IMR-90 (cell line): ENCODE data around the gene SFSWAP. TPM values are rescaled to one million over a fixed set of nuclear protein-coding genes. Genes with fewer than 3 reads are reported as not detected.
"Not testable (repeated sequence)": the region's sequence is repeated elsewhere in the genome, so short reads cannot be mapped to it uniquely, and the experiment has no call there.

Experiments used
- ATAC-seq: fragments of 200-7000 bp; cut with Tn5 transposase; 2 replicates; pipeline ENCODE4 v1.9.1; 2020; ENCODE audit warnings: low read depth, mild to moderate bottlenecking, moderate library complexity
- BruUV-seq: library from RNA; stranded (reverse); fragments of 400-500 nt; replicated peaks from 2 replicates; lab custom pipeline; 2021; lab: Mats Ljungman, UMichigan
- CTCF ChIA-PET: fragments of 300-600 bp; formaldehyde crosslinking; extraction: SDS; loops from one replicate; lab custom pipeline; 2021; ENCODE audit warnings: antibody characterized with exemption; lab: Yijun Ruan, JAX
- POLR2A ChIA-PET: fragments of 300-600 bp; sonication (Branson Sonifier 250); formaldehyde crosslinking; loops from one replicate; lab custom pipeline; 2022; ENCODE audit warnings: antibody characterized with exemption; ENCODE audit not compliant: unreplicated experiment; lab: Charles Lee
- DNase-seq: peaks from one replicate; pipeline ENCODE4 v3.0.0; 2013
- H2AFZ ChIP-seq: replicated peaks from 2 replicates; pipeline ENCODE3; 2013; ENCODE audit warnings: low read length, mild to moderate bottlenecking; ENCODE audit not compliant: poor library complexity
- H2AK5ac ChIP-seq: 2 replicates; pipeline ENCODE4 v1.6.1; 2013; ENCODE audit warnings: low read depth, low read length, inconsistent platforms
- H2AK9ac ChIP-seq: replicated peaks from 2 replicates; pipeline ENCODE3; 2013; ENCODE audit warnings: mild to moderate bottlenecking, low read depth, low read length, moderate library complexity; ENCODE audit not compliant: poor library complexity
- H2BK120ac ChIP-seq: 2 replicates; pipeline ENCODE4 v1.6.1; 2013; ENCODE audit warnings: low read depth, low read length, inconsistent platforms
- H2BK15ac ChIP-seq: 3 replicates; pipeline ENCODE4 v1.6.1; 2013; ENCODE audit warnings: low read depth, low read length, inconsistent platforms
- H2BK20ac ChIP-seq: 2 replicates; pipeline ENCODE4 v1.6.1; 2013; ENCODE audit warnings: low read depth, mild to moderate bottlenecking, inconsistent platforms, low read length, moderate library complexity
- H2BK5ac ChIP-seq: 2 replicates; pipeline ENCODE4 v1.6.1; 2013; ENCODE audit warnings: mild to moderate bottlenecking, low read depth, low read length, inconsistent platforms; ENCODE audit not compliant: poor library complexity, severe bottlenecking
- H3K14ac ChIP-seq: replicated peaks from 2 replicates; pipeline ENCODE4 v1.6.1; 2013; ENCODE audit warnings: low read depth, low read length, inconsistent platforms
- H3K18ac ChIP-seq: 2 replicates; pipeline ENCODE4 v1.6.1; 2013; ENCODE audit warnings: low read depth, low read length, control low read depth
- H3K23ac ChIP-seq: 2 replicates; pipeline ENCODE4 v1.6.1; 2013; ENCODE audit warnings: low read depth, low read length, inconsistent platforms
- H3K27ac ChIP-seq: 2 replicates; pipeline ENCODE4 v1.5.1; 2013; ENCODE audit warnings: mild to moderate bottlenecking, control low read depth, low read length; ENCODE audit not compliant: insufficient read depth
- H3K27me3 ChIP-seq: 2 replicates; pipeline ENCODE4 v1.6.1; 2013; ENCODE audit warnings: low read length; ENCODE audit not compliant: control insufficient read depth, insufficient read depth
- H3K36me3 ChIP-seq: 2 replicates; pipeline ENCODE4 v1.6.1; 2013; ENCODE audit warnings: low read length, mixed read lengths; ENCODE audit not compliant: control insufficient read depth, insufficient read depth
- H3K4ac ChIP-seq: 2 replicates; pipeline ENCODE4 v1.6.1; 2013; ENCODE audit warnings: low read depth, low read length, inconsistent platforms
- H3K4me1 ChIP-seq: 2 replicates; pipeline ENCODE4 v1.6.1; 2013; ENCODE audit warnings: low read length, mixed read lengths; ENCODE audit not compliant: control insufficient read depth, insufficient read depth
- H3K4me2 ChIP-seq: 2 replicates; pipeline ENCODE4 v1.6.1; 2013; ENCODE audit warnings: low read depth, mild to moderate bottlenecking, control low read depth, low read length, moderate library complexity
- H3K4me3 ChIP-seq: 2 replicates; pipeline ENCODE4 v1.5.1; 2013; ENCODE audit warnings: low read depth, mild to moderate bottlenecking, control low read depth, low read length, moderate library complexity; ENCODE audit not compliant: insufficient read depth
- H3K56ac ChIP-seq: 2 replicates; pipeline ENCODE4 v1.6.1; 2013; ENCODE audit warnings: low read length, inconsistent platforms; ENCODE audit not compliant: insufficient read depth; ENCODE audit errors: extremely low read depth
- H3K79me1 ChIP-seq, 2 experiments: 2 replicates each; pipeline ENCODE4 v1.6.1; 2013; ENCODE audit warnings: low read length in 2 of 2, inconsistent platforms in 1 of 2, low read depth in 1 of 2
- H3K9ac ChIP-seq: 2 replicates; pipeline ENCODE4 v1.6.1; 2013; ENCODE audit warnings: low read depth, low read length, control low read depth
- H3K9me1 ChIP-seq: 2 replicates; pipeline ENCODE4 v1.6.1; 2013; ENCODE audit warnings: low read length, inconsistent platforms; ENCODE audit not compliant: insufficient read depth
- H3K9me3 ChIP-seq: 2 replicates; pipeline ENCODE4 v1.6.1; 2013; ENCODE audit warnings: low read length; ENCODE audit not compliant: control insufficient read depth, insufficient read depth
- H4K20me1 ChIP-seq: 2 replicates; pipeline ENCODE4 v1.6.1; 2013; ENCODE audit warnings: low read length, inconsistent platforms; ENCODE audit not compliant: insufficient read depth
- H4K5ac ChIP-seq: 2 replicates; pipeline ENCODE4 v1.6.1; 2013; ENCODE audit warnings: mild to moderate bottlenecking, low read depth, low read length, control low read depth
- H4K8ac ChIP-seq, 2 experiments: 2 replicates each; pipeline ENCODE4 v1.6.1; 2013; ENCODE audit warnings: low read depth in 2 of 2, low read length in 2 of 2, control low read depth in 1 of 2, inconsistent platforms in 1 of 2
- H4K91ac ChIP-seq: 2 replicates; pipeline ENCODE4 v1.6.1; 2013; ENCODE audit warnings: low read depth, low read length, inconsistent platforms; ENCODE audit not compliant: insufficient read depth
- WGBS, 2 experiments: methylation state at CpG; one replicate each; pipeline versions ENCODE4 v1.1.5 to v1.1.7; 2013; ENCODE audit warnings: missing lambda C conversion rate in 2 of 2; ENCODE audit not compliant: insufficient read length in 1 of 2; ENCODE audit errors: extremely low coverage in 2 of 2; 5-methylcytosine and 5-hydroxymethylcytosine counted together
- dilution Hi-C: fragments of 300-500 bp; cut with HindIII; formaldehyde crosslinking; loops from one replicate; pipeline ENCODE4 v1.14.3; 2018; ENCODE audit warnings: low sequenced_read_pairs; ENCODE audit not compliant: unreplicated experiment
- in situ Hi-C: fragments of 300-500 bp; cut with MboI; formaldehyde crosslinking; loops from 3 replicates; pipeline ENCODE4 v1.14.3; 2019; ENCODE audit warnings: low sequenced_read_pairs, inconsistent platforms, mixed read lengths
- intact Hi-C: fragments of 100-400 bp; cut with micrococcal nuclease; formaldehyde crosslinking; loops from 2 replicates; pipeline ENCODE4 v1.10.0; 2022
- polyA plus RNA-seq, 3 experiments: library from polyadenylated mRNA; depleted of rRNA; stranded (reverse); fragments of >200 nt; gene quantifications; 2 replicates each; pipeline ENCODE4 v1.2.3, GENCODE V29; 2012; ENCODE audit warnings: low replicate concordance in 1 of 3
- total RNA-seq: library from RNA; depleted of rRNA; stranded (reverse); fragments of >200 nt; gene quantifications from 2 replicates; pipeline ENCODE4 v1.2.3, GENCODE V29; 2012

SFSWAP gene
- total and polyA plus RNA-seq, 2 of the 4 experiments (the other 2 are of a cell fraction), result 19.7 to 22.4 TPM

DNA sequence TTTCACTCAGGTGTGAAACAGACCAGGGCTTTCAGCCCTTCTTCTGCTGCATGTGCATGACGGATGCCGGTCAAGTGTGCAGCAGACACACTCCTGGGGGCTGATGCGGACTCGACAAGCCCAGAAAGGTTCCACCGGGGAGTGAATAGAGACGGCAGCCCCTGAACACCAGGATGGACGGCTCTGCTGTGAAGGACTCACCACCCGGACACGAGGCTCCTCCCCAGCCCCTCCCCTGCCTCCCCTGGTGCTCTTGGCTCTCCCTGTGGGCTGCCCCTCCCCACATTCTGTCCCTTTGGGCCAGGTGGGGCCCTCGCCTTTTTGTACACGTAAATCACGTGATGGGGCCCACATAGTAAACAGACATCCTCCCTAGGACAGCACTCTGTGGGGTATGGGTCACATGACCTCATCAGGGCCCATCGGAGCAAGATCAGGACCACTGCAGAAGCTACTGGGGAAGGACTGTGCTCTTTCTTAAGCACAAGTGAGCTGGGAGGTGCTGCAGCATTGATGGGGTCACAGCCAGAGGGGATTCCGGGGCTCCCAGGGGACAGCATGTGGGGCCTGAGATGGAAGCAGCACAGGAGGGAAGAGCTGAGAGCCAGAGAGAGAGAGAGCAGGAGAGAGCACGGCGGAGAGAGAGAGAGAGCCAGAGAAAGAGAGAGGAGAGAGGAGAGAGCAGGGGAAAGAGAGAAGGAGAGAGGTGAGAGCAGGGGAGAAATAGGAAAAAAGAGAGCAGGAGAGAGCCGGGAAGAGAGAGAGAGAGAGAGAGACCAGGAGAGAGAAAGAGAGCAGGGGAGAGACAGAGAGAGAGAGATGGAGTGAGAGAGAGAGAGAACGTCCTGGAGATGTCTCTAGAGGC, 30.3 kb upstream of the SFSWAP start:
- H4K20me1 ChIP-seq, H3K27ac ChIP-seq, H4K91ac ChIP-seq, H3K9me3 ChIP-seq, BruUV-seq, H2AK5ac ChIP-seq, H3K18ac ChIP-seq, H2BK5ac ChIP-seq, H3K36me3 ChIP-seq, H2BK15ac ChIP-seq, H3K4me2 ChIP-seq, H3K9me1 ChIP-seq, H3K4ac ChIP-seq, ATAC-seq, H2AK9ac ChIP-seq, DNase-seq, dilution Hi-C loops, H3K27me3 ChIP-seq, H4K5ac ChIP-seq, H2BK120ac ChIP-seq, H2BK20ac ChIP-seq, H3K56ac ChIP-seq, H3K4me1 ChIP-seq, CTCF ChIA-PET, H4K8ac ChIP-seq, POLR2A ChIA-PET, H2AFZ ChIP-seq, in situ Hi-C loops, intact Hi-C loops, H3K79me1 ChIP-seq, H3K4me3 ChIP-seq, H3K9ac ChIP-seq, H3K23ac ChIP-seq, H3K14ac ChIP-seq: not testable (repeated sequence)
- 79% methylated on average over 7 of the region's 18 CpGs; no CpG with 5 or more reads in 1 of the 2 experiments for WGBS, 2 experiments
